Tibial nerve (tissue), 4 donors: ENCODE data around the gene CIB4.

ENCODE experiments used
- EP300 ChIP-seq, 2 donors: sonication (generic); formaldehyde crosslinking; IDR thresholded peaks; one replicate each; pipeline ENCODE4 v1.6.1; 2017; ENCODE audit warnings: antibody characterized with exemption in 2 of 2, mild to moderate bottlenecking in 1 of 2
- POLR2A ChIP-seq, 2 donors: fragments of 450-650 bp; IDR thresholded peaks; one replicate each; pipeline ENCODE4 v1.6.1; 2017; ENCODE audit warnings: antibody characterized with exemption in 2 of 2, mild to moderate bottlenecking in 2 of 2, moderate library complexity in 2 of 2
- TF ChIP-seq, protein P1 (sequence below), 5 experiments: fragments of 200-600 bp in 3 of 5; fragments of 450-650 bp in 2 of 5; sonication (generic) in 3 of 5; IDR thresholded peaks; one replicate each; pipeline ENCODE4 v1.5.1; 2016 to 2019; ENCODE audit warnings: antibody characterized with exemption in 5 of 5, mild to moderate bottlenecking in 3 of 5, moderate library complexity in 2 of 5

DNA sequence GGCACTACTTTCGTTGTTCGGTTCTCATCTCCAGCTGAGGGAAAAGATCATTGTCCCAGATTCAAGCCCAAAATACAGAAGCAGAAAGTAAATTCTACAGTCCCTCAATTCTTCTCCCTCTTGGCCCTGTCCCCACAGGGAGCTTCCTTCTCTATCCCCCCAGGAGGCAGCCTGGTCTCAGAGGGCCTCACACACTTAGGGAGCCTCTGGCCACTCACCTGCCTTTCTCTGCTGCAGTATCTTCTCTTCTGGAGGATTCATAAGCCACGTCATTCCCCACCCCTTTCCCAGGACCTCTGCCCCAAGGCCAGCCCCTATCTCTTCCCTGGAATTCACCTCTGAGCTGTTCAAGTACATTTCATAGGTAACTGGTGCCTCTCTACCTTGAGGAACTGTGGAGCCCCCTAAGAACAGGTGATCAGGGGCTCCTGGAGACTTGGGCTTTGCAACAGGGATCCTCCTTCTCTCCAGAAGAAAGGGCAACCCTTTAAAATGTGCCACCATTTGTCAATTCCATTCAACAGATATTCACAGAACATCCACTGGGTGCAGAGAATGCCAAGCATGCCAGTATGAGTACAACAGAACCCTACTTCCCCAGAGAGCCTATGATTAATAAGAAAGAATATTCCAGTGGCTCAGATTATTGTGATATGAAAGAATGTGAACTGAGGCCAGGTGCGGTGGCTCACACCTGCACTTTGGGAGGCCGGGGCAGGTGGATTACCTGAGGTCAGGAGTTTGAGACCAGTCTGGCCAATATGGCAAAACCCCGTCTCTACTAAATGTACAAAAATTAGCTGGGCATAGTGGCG is 72.9 kb downstream of the CIB4 start:
- TF ChIP-seq EP300 (IDR thresholded peaks at IDR 0.05) (no peak), POLR2A (IDR thresholded peaks at IDR 0.05) (no peak)
- TF ChIP-seq, protein P1, sequence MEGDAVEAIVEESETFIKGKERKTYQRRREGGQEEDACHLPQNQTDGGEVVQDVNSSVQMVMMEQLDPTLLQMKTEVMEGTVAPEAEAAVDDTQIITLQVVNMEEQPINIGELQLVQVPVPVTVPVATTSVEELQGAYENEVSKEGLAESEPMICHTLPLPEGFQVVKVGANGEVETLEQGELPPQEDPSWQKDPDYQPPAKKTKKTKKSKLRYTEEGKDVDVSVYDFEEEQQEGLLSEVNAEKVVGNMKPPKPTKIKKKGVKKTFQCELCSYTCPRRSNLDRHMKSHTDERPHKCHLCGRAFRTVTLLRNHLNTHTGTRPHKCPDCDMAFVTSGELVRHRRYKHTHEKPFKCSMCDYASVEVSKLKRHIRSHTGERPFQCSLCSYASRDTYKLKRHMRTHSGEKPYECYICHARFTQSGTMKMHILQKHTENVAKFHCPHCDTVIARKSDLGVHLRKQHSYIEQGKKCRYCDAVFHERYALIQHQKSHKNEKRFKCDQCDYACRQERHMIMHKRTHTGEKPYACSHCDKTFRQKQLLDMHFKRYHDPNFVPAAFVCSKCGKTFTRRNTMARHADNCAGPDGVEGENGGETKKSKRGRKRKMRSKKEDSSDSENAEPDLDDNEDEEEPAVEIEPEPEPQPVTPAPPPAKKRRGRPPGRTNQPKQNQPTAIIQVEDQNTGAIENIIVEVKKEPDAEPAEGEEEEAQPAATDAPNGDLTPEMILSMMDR (IDR thresholded peaks at IDR 0.05) = no peak
